HCT116 (cell line): Measurements from ENCODE around the gene PIH1D1.

Experiments used
- CEBPB ChIP-seq: IDR thresholded peaks from 2 replicates; pipeline ENCODE4 v1.6.1; 2012; ENCODE audit warnings: low read depth
- CTCF ChIP-seq, 3 experiments: fragments of 200-600 bp in 1 of 3; sonication (generic) in 1 of 3; IDR thresholded peaks in 2 of 3; conservative IDR thresholded peaks in 1 of 3; 2 replicates each; pipeline ENCODE4 v1.5.1; 2012 to 2017; ENCODE audit warnings: low read depth in 2 of 3, low read length in 2 of 3, antibody characterized with exemption in 1 of 3, borderline replicate concordance in 1 of 3, control low read depth in 1 of 3, mild to moderate bottlenecking in 1 of 3, mixed read lengths in 1 of 3, mixed run types in 1 of 3, moderate library complexity in 1 of 3; ENCODE audit not compliant: insufficient read depth in 1 of 3
- EZH2 ChIP-seq: fragments of 200-600 bp; sonication (generic); IDR thresholded peaks from 2 replicates; pipeline ENCODE4 v1.6.1; 2017; ENCODE audit warnings: antibody characterized with exemption, mixed run types
- MAX ChIP-seq: IDR thresholded peaks from 2 replicates; pipeline ENCODE4 v1.6.1; 2012
- POLR2AphosphoS5 ChIP-seq: IDR thresholded peaks from 2 replicates; pipeline ENCODE4 v1.6.1; 2011; ENCODE audit warnings: mild to moderate bottlenecking, low read depth, low read length, moderate library complexity
- REST ChIP-seq: IDR thresholded peaks from 2 replicates; pipeline ENCODE4 v1.6.1; 2012; ENCODE audit warnings: low read depth
- SIN3A ChIP-seq: IDR thresholded peaks from 2 replicates; pipeline ENCODE4 v1.6.1; 2012; ENCODE audit warnings: low read depth
- TCF7L2 ChIP-seq: IDR thresholded peaks from 2 replicates; pipeline ENCODE4 v1.7.0; 2011; ENCODE audit warnings: borderline replicate concordance, inconsistent platforms; ENCODE audit not compliant: insufficient read depth, insufficient read length; ENCODE audit errors: extremely low read depth
- YY1 ChIP-seq: IDR thresholded peaks from 2 replicates; pipeline ENCODE4 v1.6.1; 2011; ENCODE audit warnings: low read length, low read depth, moderate library complexity, mild to moderate bottlenecking; ENCODE audit not compliant: insufficient replicate concordance; ENCODE audit errors: extremely low read depth

- TF ChIP-seq YY1 (no peak), REST (no peak), CTCF (IDR thresholded peaks at IDR 0.05 in 2 of 3, conservative IDR thresholded peaks at IDR 0.05 in 1 of 3; ENCODE audit: borderline replicate concordance in 1 of 3, insufficient read depth in 1 of 3, low read depth in 2 of 3, low read length in 2 of 3) (no peak), SIN3A (no peak), CEBPB (no peak), POLR2AphosphoS5 (no peak), EZH2 (no peak), TCF7L2 (no peak), MAX (no peak)
Observed at GRCh38 chr19:49430172-49430677, 21.4 kb downstream of the PIH1D1 start.
